Measurements from ENCODE around the gene SPATS1.

Gene SPATS1

GRCh38 chr6:44342489-44342888, at the start of gene SPATS1:
TSS of gene SPATS1 (plus strand) at chr6:44342650. CDS start at chr6:44343096, 446 bp downstream.
- DNase-seq (ENCODE audit: low spot score), result no peak

- no peak for DNase-seq (ENCODE audit: low spot score)
Measured at GRCh38 chr6:44292661-44293365, 49.6 kb upstream of the SPATS1 start.

- DNase-seq (ENCODE audit: low spot score), result no peak
Measured at GRCh38 chr6:44294832-44295791, 47.3 kb upstream of the SPATS1 start.

- DNase-seq (ENCODE audit: low spot score), result no peak
Measured at GRCh38 chr6:44297063-44298038, 45.1 kb upstream of the SPATS1 start.

GRCh38 chr6:44298055-44298803, 44.2 kb upstream of the SPATS1 start:
- no peak for DNase-seq (ENCODE audit: low spot score)

- DNase-seq (ENCODE audit: low spot score), result no peak
Measured at GRCh38 chr6:44298864-44299263, 43.6 kb upstream of the SPATS1 start.

- DNase-seq (ENCODE audit: low spot score), result no peak
Measured at GRCh38 chr6:44300292-44300823, 42.1 kb upstream of the SPATS1 start.

GRCh38 chr6:44301106-44301505, 41.3 kb upstream of the SPATS1 start:
- DNase-seq (ENCODE audit: low spot score), result no peak

- DNase-seq (ENCODE audit: low spot score), result no peak
Measured at GRCh38 chr6:44301782-44302564, 40.5 kb upstream of the SPATS1 start.

GRCh38 chr6:44302856-44303255, 39.6 kb upstream of the SPATS1 start:
- DNase-seq (ENCODE audit: low spot score), result no peak

- no peak for DNase-seq (ENCODE audit: low spot score)
Measured at GRCh38 chr6:44303842-44304241, 38.6 kb upstream of the SPATS1 start.

- peak; percentile 55 for DNase-seq (ENCODE audit: low spot score)
Measured at GRCh38 chr6:44304282-44305199, 37.9 kb upstream of the SPATS1 start.

- DNase-seq (ENCODE audit: low spot score), result no peak
Measured at GRCh38 chr6:44305200-44305725, 37.2 kb upstream of the SPATS1 start.

- no peak for DNase-seq (ENCODE audit: low spot score)
Measured at GRCh38 chr6:44306710-44307109, 35.7 kb upstream of the SPATS1 start.

GRCh38 chr6:44307217-44307616, 35.2 kb upstream of the SPATS1 start:
- no peak for DNase-seq (ENCODE audit: low spot score)

GRCh38 chr6:44309092-44309491, 33.4 kb upstream of the SPATS1 start:
- no peak for DNase-seq (ENCODE audit: low spot score)

- no peak for DNase-seq (ENCODE audit: low spot score)
Measured at GRCh38 chr6:44309631-44310030, 32.8 kb upstream of the SPATS1 start.

GRCh38 chr6:44310241-44310640, 32.2 kb upstream of the SPATS1 start:
- DNase-seq (ENCODE audit: low spot score), result no peak

- no peak for DNase-seq (ENCODE audit: low spot score)
Measured at GRCh38 chr6:44311304-44311703, 31.1 kb upstream of the SPATS1 start.
